Choroid plexus epithelial cell (primary cell): ENCODE results near the gene CDHR3.
A peak's percentile ranks its signal among the peaks of the same experiment; 100 is the strongest.

ENCODE experiments used
- DNase-seq: peaks from one replicate; pipeline ENCODE4 v3.0.0-alpha.2; 2010; ENCODE audit warnings: low read depth
- H3K4me3 ChIP-seq: 2 replicates; pipeline ENCODE4 v1.5.1; 2011; ENCODE audit warnings: low read depth, mild to moderate bottlenecking, control low read depth, low read length, moderate library complexity
- CTCF ChIP-seq: conservative IDR thresholded peaks from 2 replicates; pipeline ENCODE4 v1.5.1; 2011; ENCODE audit warnings: low read depth, mild to moderate bottlenecking, control low read depth, inconsistent platforms, low read length, moderate library complexity

Gene CDHR3

GRCh38 chr7:106047818-106048705, 85.0 kb downstream of the CDHR3 start:
- no peak for DNase-seq

DNA sequence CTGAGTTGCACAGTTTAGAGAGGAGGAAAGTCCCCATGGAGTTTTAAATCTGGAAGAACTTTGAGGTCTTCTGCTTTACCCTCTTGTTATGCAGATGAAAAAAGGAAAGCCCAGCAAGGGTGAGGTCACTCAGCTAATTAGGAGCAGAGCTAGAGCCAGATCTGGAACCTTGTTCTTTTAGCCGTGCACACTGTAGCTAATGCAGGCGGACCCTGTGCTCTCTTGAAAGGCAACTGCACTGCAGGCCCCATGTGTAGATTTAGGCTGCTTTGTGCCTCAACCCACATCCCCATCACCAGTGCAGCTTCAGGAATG, 85.6 kb downstream of the CDHR3 start:
- H3K4me3 ChIP-seq, result no peak overlapping the region
- no peak for DNase-seq
- TF ChIP-seq CTCF, result no peak

More at GRCh38 chr7:106047818-106048705, 85.0 kb downstream of the CDHR3 start:
- TF ChIP-seq CTCF, result no peak
- H3K4me3 ChIP-seq, result no peak overlapping the region

DNA sequence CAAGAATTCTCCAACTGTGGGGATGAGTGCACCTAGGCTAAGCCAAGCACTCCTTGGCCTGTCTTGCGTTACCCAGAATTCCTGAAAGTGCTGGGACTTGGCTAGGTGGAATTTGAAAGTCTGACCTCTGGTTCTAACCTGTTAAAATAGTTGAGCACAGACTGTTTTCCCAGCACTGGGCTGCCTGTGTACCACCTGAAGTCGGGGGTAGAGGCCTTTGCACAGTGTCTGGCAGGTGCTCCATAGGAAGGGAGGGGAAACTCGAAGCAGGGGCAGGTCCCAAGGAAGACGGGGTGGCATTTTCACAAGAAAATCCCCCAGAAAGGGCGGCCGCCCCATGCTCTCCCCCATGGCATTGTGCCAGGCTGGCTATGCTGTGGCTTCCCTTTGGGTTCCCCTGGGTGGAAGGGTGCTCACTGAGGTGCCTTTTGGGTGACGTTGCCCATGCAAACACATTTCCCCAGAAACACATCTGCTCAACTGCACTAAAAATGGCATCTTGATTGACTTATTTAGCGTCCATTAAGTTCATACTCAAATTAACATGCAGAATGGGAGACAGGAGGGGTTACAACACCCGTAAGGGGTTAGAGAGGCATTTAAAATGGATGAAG, 86.2 kb downstream of the CDHR3 start:
- no peak for TF ChIP-seq CTCF
- no peak for DNase-seq
- H3K4me3 ChIP-seq, result no peak overlapping the region

- no peak overlapping the region for H3K4me3 ChIP-seq
- DNase-seq, result peak; percentile 74
- TF ChIP-seq CTCF, result peak; percentile 52
These were observed 87.1 kb downstream of the CDHR3 start for GRCh38 chr7:106050002-106050745.

- TF ChIP-seq CTCF, result no peak
- peak; percentile 41 for DNase-seq
- H3K4me3 ChIP-seq, result no peak overlapping the region
These were observed 87.7 kb downstream of the CDHR3 start for GRCh38 chr7:106050746-106051117.

GRCh38 chr7:106052681-106053080, 89.6 kb downstream of the CDHR3 start:
- H3K4me3 ChIP-seq, result no peak overlapping the region
- DNase-seq, result no peak
- no peak for TF ChIP-seq CTCF
